Measurements from ENCODE around the gene SCGB1A1.

The SCGB1A1 gene

GRCh38 chr11:62458212-62459002, 39.6 kb downstream of the SCGB1A1 start:
- Histone ChIP-seq H3K27me3 (ENCODE audit: low read length) (no peaks in the 10 kb centered on the region), H2AFZ (ENCODE audit: low read depth, low read length, severe bottlenecking) (no peak overlapping the region), H4K20me1 (ENCODE audit: low read depth, low read length) (no peaks in the 10 kb centered on the region), H3F3A (ENCODE audit: insufficient read depth) (no peaks in the 10 kb centered on the region), H3K36me3 (ENCODE audit: low read length) (no peaks in the 10 kb centered on the region), H3K79me2 (ENCODE audit: insufficient read depth, low read length) (no peaks in the 10 kb centered on the region), H3K4me3 (ENCODE audit: insufficient read depth, low read length, poor library complexity, severe bottlenecking) (no peak overlapping the region), H3K9me3 (ENCODE audit: insufficient read depth, low read length) (no peaks in the 10 kb centered on the region), H3K9me2 (replicated peaks; ENCODE audit: insufficient read depth, low read length) (no peaks in the 10 kb centered on the region), H3K4me2 (ENCODE audit: low read depth, low read length, poor library complexity, severe bottlenecking) (no peak overlapping the region), H3K9ac (ENCODE audit: low read length) (no peak overlapping the region), H3K27ac (ENCODE audit: low read depth, low read length) (no peak overlapping the region)
- TF ChIP-seq EZH2phosphoT487 (conservative IDR thresholded peaks at IDR 0.05; ENCODE audit: low read length) (no peak), CTCF (IDR thresholded peaks at IDR 0.05; ENCODE audit: insufficient read depth, low read length, poor library complexity, severe bottlenecking) (no peak)

DNA sequence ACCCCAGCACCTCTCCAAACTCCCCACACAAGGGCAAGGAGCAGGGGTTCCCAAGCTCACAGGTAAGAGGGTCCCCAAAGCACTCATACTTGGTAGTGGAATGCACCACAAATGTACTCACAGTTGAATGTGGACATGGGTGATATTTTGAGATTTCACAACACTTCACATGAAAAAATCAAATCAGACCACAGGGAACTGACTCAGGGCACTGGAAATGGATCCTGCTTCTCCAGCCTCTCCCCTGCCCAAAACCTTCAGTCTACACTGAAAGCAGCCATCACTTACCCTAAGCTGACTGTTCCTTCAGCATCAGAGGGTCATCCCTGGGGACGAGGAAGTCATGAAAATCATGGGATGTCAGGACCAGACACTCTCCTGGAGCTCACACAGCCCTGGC, 40.2 kb downstream of the SCGB1A1 start:
- Histone ChIP-seq H3K9me3 (ENCODE audit: insufficient read depth, low read length) (no peaks in the 10 kb centered on the region), H3K4me2 (ENCODE audit: low read depth, low read length, poor library complexity, severe bottlenecking) (no peak overlapping the region), H3F3A (ENCODE audit: insufficient read depth) (no peaks in the 10 kb centered on the region), H3K79me2 (ENCODE audit: insufficient read depth, low read length) (no peaks in the 10 kb centered on the region), H3K9me2 (replicated peaks; ENCODE audit: insufficient read depth, low read length) (no peaks in the 10 kb centered on the region), H2AFZ (ENCODE audit: low read depth, low read length, severe bottlenecking) (no peak overlapping the region), H3K27me3 (ENCODE audit: low read length) (no peaks in the 10 kb centered on the region), H3K27ac (ENCODE audit: low read depth, low read length) (no peak overlapping the region), H3K9ac (ENCODE audit: low read length) (no peak overlapping the region), H4K20me1 (ENCODE audit: low read depth, low read length) (no peaks in the 10 kb centered on the region), H3K4me3 (ENCODE audit: insufficient read depth, low read length, poor library complexity, severe bottlenecking) (no peak overlapping the region), H3K36me3 (ENCODE audit: low read length) (no peaks in the 10 kb centered on the region)
- TF ChIP-seq CTCF (IDR thresholded peaks at IDR 0.05; ENCODE audit: insufficient read depth, low read length, poor library complexity, severe bottlenecking) (no peak), EZH2phosphoT487 (conservative IDR thresholded peaks at IDR 0.05; ENCODE audit: low read length) (no peak)

GRCh38 chr11:62461740-62462507, 43.1 kb downstream of the SCGB1A1 start:
- Histone ChIP-seq H3K4me3 (ENCODE audit: insufficient read depth, low read length, poor library complexity, severe bottlenecking) (no peak overlapping the region), H3K4me2 (ENCODE audit: low read depth, low read length, poor library complexity, severe bottlenecking) (no peak overlapping the region), H3K27ac (ENCODE audit: low read depth, low read length) (no peak overlapping the region), H3F3A (ENCODE audit: insufficient read depth) (no peaks in the 10 kb centered on the region), H3K36me3 (ENCODE audit: low read length) (no peaks in the 10 kb centered on the region), H4K20me1 (ENCODE audit: low read depth, low read length) (no peaks in the 10 kb centered on the region), H3K9me3 (ENCODE audit: insufficient read depth, low read length) (no peaks in the 10 kb centered on the region), H3K27me3 (ENCODE audit: low read length) (no peaks in the 10 kb centered on the region), H3K9ac (ENCODE audit: low read length) (no peak overlapping the region), H3K79me2 (ENCODE audit: insufficient read depth, low read length) (no peaks in the 10 kb centered on the region), H3K9me2 (replicated peaks; ENCODE audit: insufficient read depth, low read length) (no peaks in the 10 kb centered on the region), H2AFZ (ENCODE audit: low read depth, low read length, severe bottlenecking) (no peak overlapping the region)
- no peak for TF ChIP-seq EZH2phosphoT487 (conservative IDR thresholded peaks at IDR 0.05; ENCODE audit: low read length)
- TF ChIP-seq CTCF (IDR thresholded peaks at IDR 0.05; ENCODE audit: insufficient read depth, low read length, poor library complexity, severe bottlenecking): no peak
